Activated CD4-positive, alpha-beta T cell treated with anti-CD3 and anti-CD28 coated beads, Interleukin-2, amount 10 ng/mL, durations not matched to agents 24 days and 14 days (primary cell): ENCODE results near the gene TENT4A. TPM values are rescaled to one million over a fixed set of nuclear protein-coding genes. Genes with fewer than 3 reads are reported as not detected.

ENCODE experiments used
- DNase-seq: peaks from one replicate; pipeline ENCODE4 v3.0.0; 2022
- H3K27ac Mint-ChIP-seq: one replicate; pipeline ENCODE4 v1.8.0; 2022; ENCODE audit warnings: mild to moderate bottlenecking, mixed read lengths
- H3K27me3 Mint-ChIP-seq: one replicate; pipeline ENCODE4 v1.8.0; 2022; ENCODE audit warnings: mixed read lengths
- H3K36me3 Mint-ChIP-seq: one replicate; pipeline ENCODE4 v1.8.0; 2022; ENCODE audit warnings: low read depth, mild to moderate bottlenecking, mixed read lengths
- H3K4me1 Mint-ChIP-seq: one replicate; pipeline ENCODE4 v1.8.0; 2021; ENCODE audit warnings: mixed read lengths
- H3K4me3 Mint-ChIP-seq: one replicate; pipeline ENCODE4 v1.8.0; 2022; ENCODE audit warnings: mild to moderate bottlenecking, moderate library complexity, mixed read lengths
- H3K9me3 Mint-ChIP-seq: one replicate; pipeline ENCODE4 v1.8.0; 2021; ENCODE audit warnings: mixed read lengths
- intact Hi-C: fragments of 100-400 bp; cut with micrococcal nuclease; formaldehyde crosslinking; loops from one replicate; pipeline ENCODE4 v1.15.1; 2023
- total RNA-seq: library from RNA; stranded (reverse); gene quantifications from 2 replicates; pipeline ENCODE4 v1.2.3, GENCODE V29; 2022

The TENT4A gene
- total RNA-seq, 1 donor from 2014 or later: 43.4 TPM

GRCh38 chr5:6716629-6717149 is 3.5 kb downstream of the TENT4A start:
- Mint-ChIP-seq H3K27me3 (no peaks in the 10 kb centered on the region), H3K4me1 (peaks cover 62% of the 10 kb centered on the region), H3K27ac (peak overlapping the region; percentile 67), H3K4me3 (peak overlapping the region; percentile 91), H3K9me3 (no peaks in the 10 kb centered on the region), H3K36me3 (peaks cover 30% of the 10 kb centered on the region)
- intact Hi-C loops: loop anchor here (10.0 kb wide), 1 partner anchor 1222 kb away; no protein-coding TSS in a partner anchor
- DNase-seq: peak; percentile 56

DNA sequence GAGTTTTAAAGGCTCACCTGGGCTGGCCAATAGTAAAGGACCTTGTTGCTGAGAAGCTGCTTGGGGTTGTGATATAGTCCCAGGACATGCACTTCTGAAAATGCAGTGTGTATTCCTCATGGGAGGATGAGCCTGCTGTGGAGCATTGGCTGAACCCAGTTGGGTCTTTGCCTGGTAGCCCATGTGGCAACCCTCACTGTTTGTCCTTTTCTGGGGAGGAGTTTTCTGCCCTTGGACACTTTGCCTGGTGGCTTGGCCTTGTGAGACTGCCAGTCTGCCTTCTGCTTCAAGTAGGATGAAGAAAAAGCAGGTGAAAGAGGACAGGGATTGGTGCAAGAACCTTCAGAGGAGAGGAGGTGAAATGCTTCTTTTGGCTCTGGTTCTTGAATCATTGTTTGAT is 4.0 kb downstream of the TENT4A start:
- H3K36me3 Mint-ChIP-seq: peaks cover 32% of the 10 kb centered on the region
- no peak for DNase-seq
- H3K9me3 Mint-ChIP-seq: no peaks in the 10 kb centered on the region
- H3K27ac Mint-ChIP-seq: peak overlapping the region; percentile 12
- intact Hi-C loops: loop anchor here (10.0 kb wide), 1 partner anchor 1222 kb away; no protein-coding TSS in a partner anchor
- peak overlapping the region; percentile 91 for H3K4me3 Mint-ChIP-seq
- H3K4me1 Mint-ChIP-seq: peaks cover 61% of the 10 kb centered on the region
- no peaks in the 10 kb centered on the region for H3K27me3 Mint-ChIP-seq

- intact Hi-C loops: loop anchor here (10.0 kb wide), 1 partner anchor 1223 kb away; no protein-coding TSS in a partner anchor
- peak overlapping the region; percentile 15 for H3K27ac Mint-ChIP-seq
- H3K4me3 Mint-ChIP-seq: no peak overlapping the region
- peaks cover 32% of the 10 kb centered on the region for H3K36me3 Mint-ChIP-seq
- H3K9me3 Mint-ChIP-seq: no peaks in the 10 kb centered on the region
- no peak for DNase-seq
- peaks cover 62% of the 10 kb centered on the region for H3K4me1 Mint-ChIP-seq
- H3K27me3 Mint-ChIP-seq: no peaks in the 10 kb centered on the region
These were observed 4.5 kb downstream of the TENT4A start for GRCh38 chr5:6717687-6718086.

- Mint-ChIP-seq H3K9me3 (no peaks in the 10 kb centered on the region), H3K36me3 (peaks cover 34% of the 10 kb centered on the region), H3K4me1 (peaks cover 63% of the 10 kb centered on the region), H3K4me3 (peak overlapping the region; percentile 43), H3K27ac (peak overlapping the region; percentile 62), H3K27me3 (no peaks in the 10 kb centered on the region)
- intact Hi-C loops: loop anchor here (10.0 kb wide), 1 partner anchor 1223 kb away; no protein-coding TSS in a partner anchor
- no peak for DNase-seq
These were observed 5.0 kb downstream of the TENT4A start for GRCh38 chr5:6718161-6718681.

DNA sequence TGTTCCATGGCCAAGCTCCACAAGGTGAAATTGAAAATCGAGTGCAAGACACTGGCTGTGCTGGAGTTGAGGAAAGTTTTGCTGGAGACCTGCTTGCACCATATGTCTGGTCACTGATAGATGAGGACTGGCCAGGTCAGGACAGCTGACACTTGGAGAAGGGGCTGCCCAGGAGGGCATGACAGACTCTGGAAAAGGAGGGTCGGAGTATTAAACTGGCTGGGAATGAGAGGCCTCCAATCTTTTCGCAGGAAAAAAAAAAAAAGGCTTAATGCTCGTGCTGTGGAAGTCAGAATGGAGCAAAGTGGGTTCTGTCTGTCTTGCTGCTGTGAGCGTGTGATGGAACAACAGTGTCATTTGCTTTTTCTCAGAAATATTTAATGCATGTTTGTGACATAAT is 5.5 kb downstream of the TENT4A start:
- peaks cover 39% of the 10 kb centered on the region for H3K36me3 Mint-ChIP-seq
- no peaks in the 10 kb centered on the region for H3K27me3 Mint-ChIP-seq
- H3K4me3 Mint-ChIP-seq: peak overlapping the region; percentile 2
- no peak for DNase-seq
- intact Hi-C loops: loop anchor here (10.0 kb wide), 1 partner anchor 1224 kb away; no protein-coding TSS in a partner anchor
- peaks cover 68% of the 10 kb centered on the region for H3K4me1 Mint-ChIP-seq
- H3K9me3 Mint-ChIP-seq: no peaks in the 10 kb centered on the region
- peak overlapping the region; percentile 62 for H3K27ac Mint-ChIP-seq

DNA sequence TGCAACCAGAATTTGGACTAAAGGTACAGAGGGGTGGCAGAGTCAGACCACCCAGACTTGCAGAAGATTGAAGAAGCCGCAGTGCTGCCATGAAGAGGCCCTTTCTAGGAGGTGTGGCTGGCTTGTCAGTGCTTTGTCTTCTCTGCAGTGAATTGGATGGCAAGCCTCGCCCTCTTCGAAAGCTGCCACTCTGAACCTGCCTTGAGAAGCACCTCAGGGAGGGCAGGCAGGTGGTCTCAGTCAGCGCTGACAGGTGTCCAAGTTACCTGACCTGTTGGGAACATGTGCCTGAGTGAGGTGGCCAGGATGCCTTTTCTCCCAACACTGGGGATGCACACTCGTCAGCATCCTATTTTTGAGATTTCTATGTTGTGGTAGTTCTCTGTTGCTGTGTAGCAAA is 6.2 kb downstream of the TENT4A start:
- no peaks in the 10 kb centered on the region for H3K9me3 Mint-ChIP-seq
- peaks cover 45% of the 10 kb centered on the region for H3K36me3 Mint-ChIP-seq
- H3K27ac Mint-ChIP-seq: no peak overlapping the region
- no peak overlapping the region for H3K4me3 Mint-ChIP-seq
- DNase-seq: no peak
- H3K27me3 Mint-ChIP-seq: no peaks in the 10 kb centered on the region
- peaks cover 75% of the 10 kb centered on the region for H3K4me1 Mint-ChIP-seq
- intact Hi-C loops: loop anchor here (10.0 kb wide), 1 partner anchor 1225 kb away; no protein-coding TSS in a partner anchor

GRCh38 chr5:6719896-6720560 is 6.8 kb downstream of the TENT4A start:
- Mint-ChIP-seq H3K9me3 (no peaks in the 10 kb centered on the region), H3K4me1 (peaks cover 79% of the 10 kb centered on the region), H3K27me3 (no peaks in the 10 kb centered on the region), H3K4me3 (no peak overlapping the region), H3K36me3 (peaks cover 47% of the 10 kb centered on the region), H3K27ac (peak overlapping the region; percentile 28)
- DNase-seq: no peak
- intact Hi-C loops: loop anchor here (10.0 kb wide), 1 partner anchor 1225 kb away; no protein-coding TSS in a partner anchor

DNA sequence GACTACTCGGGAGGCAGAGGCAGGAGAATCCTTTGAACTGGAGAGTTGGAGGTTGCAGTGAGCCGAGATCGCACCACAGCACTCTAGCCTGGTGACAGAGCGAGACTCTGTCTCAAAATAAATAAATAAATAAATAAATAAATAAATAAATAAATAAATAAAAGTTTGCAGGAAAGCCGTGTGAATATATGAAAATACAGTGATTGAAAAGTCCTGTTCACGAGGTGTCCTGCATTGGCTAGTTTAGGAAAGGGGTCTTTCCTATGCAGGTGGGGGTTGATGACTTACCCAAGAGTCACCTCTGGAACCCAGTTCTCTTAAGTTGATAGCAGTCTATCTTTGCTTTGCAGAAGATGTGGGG is 7.3 kb downstream of the TENT4A start:
- H3K27me3 Mint-ChIP-seq: no peaks in the 10 kb centered on the region
- no peak for DNase-seq
- peaks cover 47% of the 10 kb centered on the region for H3K36me3 Mint-ChIP-seq
- H3K27ac Mint-ChIP-seq: no peak overlapping the region
- H3K9me3 Mint-ChIP-seq: no peaks in the 10 kb centered on the region
- no peak overlapping the region for H3K4me3 Mint-ChIP-seq
- H3K4me1 Mint-ChIP-seq: peaks cover 76% of the 10 kb centered on the region
- intact Hi-C loops: no loop called here

DNA sequence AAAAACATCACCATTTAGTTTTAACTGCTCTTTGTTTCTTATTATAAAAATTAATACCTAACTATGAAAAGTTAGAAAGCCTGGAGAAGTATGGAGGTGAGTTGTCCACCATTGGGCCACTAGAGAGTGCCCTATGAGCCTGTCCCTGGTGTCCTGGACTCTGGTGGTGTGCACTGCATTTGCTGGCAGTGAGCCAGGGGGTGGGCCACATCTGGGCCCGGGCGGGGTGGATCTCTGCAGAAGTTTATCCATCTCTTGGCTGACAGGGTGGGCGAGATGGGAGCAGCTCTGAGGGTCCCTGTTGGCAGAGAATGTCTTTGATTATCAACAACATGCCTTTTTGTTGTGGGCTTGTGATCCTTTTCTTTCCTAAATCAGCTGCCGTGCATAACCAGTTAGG is 8.2 kb downstream of the TENT4A start:
- no peak for DNase-seq
- Mint-ChIP-seq H3K36me3 (peaks cover 49% of the 10 kb centered on the region), H3K27me3 (no peaks in the 10 kb centered on the region), H3K4me3 (peak overlapping the region; percentile 60), H3K9me3 (no peaks in the 10 kb centered on the region), H3K27ac (peak overlapping the region; percentile 74), H3K4me1 (peaks cover 72% of the 10 kb centered on the region)
- intact Hi-C loops: no loop called here

- no peak for DNase-seq
- H3K36me3 Mint-ChIP-seq: peaks cover 49% of the 10 kb centered on the region
These were observed 8.8 kb downstream of the TENT4A start for GRCh38 chr5:6722015-6722414.

DNA sequence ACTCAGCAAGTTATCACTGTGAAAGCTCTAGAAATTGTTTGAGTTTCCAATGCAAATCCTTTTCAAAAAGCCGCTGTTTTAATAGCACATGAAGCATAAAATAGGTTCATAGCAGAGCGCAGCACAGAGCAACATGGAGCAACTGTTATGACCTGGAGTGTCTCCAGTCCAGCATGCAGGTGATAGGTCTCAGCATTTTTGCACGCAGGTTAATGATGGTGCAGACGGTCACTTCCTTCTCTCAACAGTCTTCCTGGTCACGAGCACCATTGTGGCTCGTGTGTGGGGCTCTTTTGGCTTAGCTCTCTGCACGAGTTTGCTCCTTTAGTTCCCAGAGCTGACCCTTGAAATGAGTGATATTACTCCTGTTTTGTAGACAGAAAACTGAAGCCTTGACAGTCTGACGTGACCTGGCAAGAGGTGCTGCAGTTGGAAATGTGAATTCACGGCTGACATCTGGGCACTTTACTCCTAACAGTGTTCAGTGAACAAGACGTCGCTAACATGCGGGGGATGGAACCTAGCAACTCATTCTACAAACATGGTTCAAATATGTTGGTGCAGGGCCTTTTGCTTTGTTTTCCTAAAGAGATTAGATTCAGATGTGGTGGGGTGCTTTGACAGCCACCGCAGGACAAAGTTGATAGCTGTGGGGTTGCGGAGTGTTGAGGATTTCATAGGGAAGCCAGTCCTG is 10.0 kb downstream of the TENT4A start:
- intact Hi-C loops: no loop called here
- peak overlapping the region; percentile 8 for H3K27ac Mint-ChIP-seq
- H3K27me3 Mint-ChIP-seq: no peaks in the 10 kb centered on the region
- no peak overlapping the region for H3K4me3 Mint-ChIP-seq
- no peaks in the 10 kb centered on the region for H3K9me3 Mint-ChIP-seq
- peaks cover 43% of the 10 kb centered on the region for H3K36me3 Mint-ChIP-seq
- no peak for DNase-seq
- peaks cover 69% of the 10 kb centered on the region for H3K4me1 Mint-ChIP-seq

More at GRCh38 chr5:6722015-6722414, 8.8 kb downstream of the TENT4A start:
- Mint-ChIP-seq H3K27ac (peak overlapping the region; percentile 74), H3K4me1 (peaks cover 70% of the 10 kb centered on the region), H3K9me3 (no peaks in the 10 kb centered on the region), H3K27me3 (no peaks in the 10 kb centered on the region), H3K4me3 (peak overlapping the region; percentile 60)
- intact Hi-C loops: no loop called here

DNA sequence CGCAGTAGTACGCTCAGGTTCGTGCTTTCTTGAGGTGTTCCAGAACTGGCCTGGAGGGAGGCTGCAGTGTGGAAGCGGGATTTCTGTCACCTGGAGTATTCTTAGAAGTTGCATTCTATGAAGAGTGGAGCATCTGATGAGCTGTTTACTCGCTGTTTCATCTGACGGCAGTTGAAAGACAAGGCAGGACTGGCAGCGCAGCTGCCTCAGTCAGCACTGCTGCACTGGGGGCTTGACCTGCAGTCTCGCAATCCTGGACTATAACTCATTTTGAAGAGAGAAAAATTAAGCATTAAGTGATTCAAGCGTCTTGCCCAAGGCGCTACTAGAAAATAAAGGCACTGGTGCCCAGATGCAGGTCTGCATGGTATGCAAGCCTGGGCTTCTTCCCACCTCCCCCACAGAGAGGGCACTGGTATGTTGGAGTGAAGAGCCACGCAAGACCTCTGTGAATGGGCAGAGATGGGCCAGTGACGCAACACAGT is 10.6 kb downstream of the TENT4A start:
- peak overlapping the region; percentile 16 for H3K27ac Mint-ChIP-seq
- DNase-seq: no peak
- H3K4me3 Mint-ChIP-seq: no peak overlapping the region
- peaks cover 38% of the 10 kb centered on the region for H3K36me3 Mint-ChIP-seq
- no peaks in the 10 kb centered on the region for H3K9me3 Mint-ChIP-seq
- peaks cover 67% of the 10 kb centered on the region for H3K4me1 Mint-ChIP-seq
- no peaks in the 10 kb centered on the region for H3K27me3 Mint-ChIP-seq
- intact Hi-C loops: no loop called here

DNA sequence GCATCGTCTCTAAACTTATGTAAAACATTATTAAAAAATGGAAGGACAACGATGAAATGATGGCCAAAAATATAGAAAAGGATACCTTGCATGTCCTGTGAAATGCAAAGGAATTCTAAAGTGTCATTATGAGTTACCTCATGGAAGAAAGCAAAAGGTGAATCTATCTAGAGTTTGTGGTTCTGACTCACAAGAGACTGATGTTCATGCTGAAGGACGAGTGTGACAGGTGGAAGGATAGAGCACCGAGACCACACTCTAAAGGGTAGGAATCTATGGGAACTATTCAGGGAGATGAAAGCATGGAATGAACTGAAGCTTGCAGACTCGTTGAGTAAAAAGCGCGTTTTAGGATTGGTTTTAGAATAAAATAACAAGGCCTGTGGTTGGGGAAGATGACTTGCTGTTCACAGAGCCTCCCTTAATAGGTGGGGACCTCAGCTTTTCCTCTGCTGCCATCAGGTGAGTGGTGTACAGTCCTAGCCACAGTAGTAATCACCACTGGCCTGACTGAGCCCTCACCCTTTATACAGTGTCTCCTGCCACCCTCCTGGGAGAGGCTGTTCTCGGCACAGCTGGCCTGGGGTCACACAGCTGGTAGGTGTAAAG is 11.2 kb downstream of the TENT4A start:
- H3K36me3 Mint-ChIP-seq: peaks cover 37% of the 10 kb centered on the region
- H3K4me3 Mint-ChIP-seq: no peak overlapping the region
- H3K27ac Mint-ChIP-seq: peak overlapping the region; percentile 3
- no peaks in the 10 kb centered on the region for H3K9me3 Mint-ChIP-seq
- intact Hi-C loops: no loop called here
- DNase-seq: no peak
- H3K4me1 Mint-ChIP-seq: peaks cover 69% of the 10 kb centered on the region
- no peaks in the 10 kb centered on the region for H3K27me3 Mint-ChIP-seq
